GM21390 (cell line): ENCODE measurements around the gene CMTM4.
"Not testable (repeated sequence)": the region's sequence is repeated elsewhere in the genome, so short reads cannot be mapped to it uniquely, and the experiment has no call there.

Source experiments
- ATAC-seq: cut with Tn5 transposase; IDR thresholded peaks from one replicate; pipeline ENCODE4 v1.9.1; 2021; ENCODE audit not compliant: unreplicated experiment

The CMTM4 gene

DNA sequence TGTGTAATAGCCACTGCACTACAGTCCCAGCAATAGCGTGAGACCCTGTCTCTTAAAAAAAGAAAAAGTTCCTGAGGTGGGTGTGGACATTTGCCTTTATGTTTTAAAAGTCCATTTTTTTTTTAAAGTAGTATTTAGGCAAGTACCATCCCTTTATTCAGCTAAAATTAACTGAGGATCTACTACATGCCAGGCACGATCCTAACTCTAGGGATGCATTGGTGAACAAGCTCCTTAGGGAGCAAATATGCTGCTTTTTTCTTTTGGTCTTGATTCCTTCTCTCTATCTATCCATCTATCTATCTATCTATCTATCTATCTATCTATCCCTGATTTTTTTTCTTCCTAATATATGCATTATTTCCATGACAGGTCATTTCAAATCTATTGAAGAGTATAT lies 47.4 kb downstream of the CMTM4 start:
- no peak for ATAC-seq

DNA sequence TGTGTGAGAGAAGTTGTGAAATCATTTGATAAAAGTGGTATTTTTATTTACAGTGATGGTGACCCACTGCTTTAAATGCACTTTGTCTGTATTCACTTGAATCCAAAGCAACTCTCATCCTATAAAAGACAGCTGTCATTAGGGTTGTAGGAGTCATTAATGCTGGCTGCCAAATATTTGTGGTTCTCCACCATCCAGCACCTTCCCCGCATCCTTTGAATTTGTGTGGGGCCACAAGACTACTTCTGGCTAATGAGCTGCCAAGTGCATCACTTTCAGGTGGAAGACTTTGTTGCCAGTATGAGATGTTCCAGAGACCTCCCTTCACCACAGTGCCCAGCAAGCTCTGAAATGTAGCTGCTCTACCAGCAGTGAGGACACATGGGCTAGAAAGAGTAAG lies 48.7 kb downstream of the CMTM4 start:
- ATAC-seq, result no peak

DNA sequence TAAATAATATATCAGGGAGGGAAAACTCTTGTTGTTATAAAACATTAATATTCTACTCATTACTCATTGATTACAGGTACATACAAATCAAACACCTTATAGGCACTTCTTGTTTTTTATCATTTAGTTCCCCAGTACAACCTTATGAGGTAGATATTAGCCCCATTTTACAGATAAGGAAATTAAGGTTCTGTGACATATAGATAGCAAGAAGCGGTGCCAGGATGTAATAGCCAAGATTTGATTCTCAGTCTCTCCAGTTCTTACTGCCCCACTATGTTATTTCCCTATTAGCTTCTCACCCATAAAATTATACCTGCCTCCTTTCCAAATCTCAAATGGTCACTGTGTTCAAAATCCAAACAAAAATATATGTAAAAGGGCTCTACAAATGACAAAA lies 55.2 kb downstream of the CMTM4 start:
- ATAC-seq, result no peak

DNA sequence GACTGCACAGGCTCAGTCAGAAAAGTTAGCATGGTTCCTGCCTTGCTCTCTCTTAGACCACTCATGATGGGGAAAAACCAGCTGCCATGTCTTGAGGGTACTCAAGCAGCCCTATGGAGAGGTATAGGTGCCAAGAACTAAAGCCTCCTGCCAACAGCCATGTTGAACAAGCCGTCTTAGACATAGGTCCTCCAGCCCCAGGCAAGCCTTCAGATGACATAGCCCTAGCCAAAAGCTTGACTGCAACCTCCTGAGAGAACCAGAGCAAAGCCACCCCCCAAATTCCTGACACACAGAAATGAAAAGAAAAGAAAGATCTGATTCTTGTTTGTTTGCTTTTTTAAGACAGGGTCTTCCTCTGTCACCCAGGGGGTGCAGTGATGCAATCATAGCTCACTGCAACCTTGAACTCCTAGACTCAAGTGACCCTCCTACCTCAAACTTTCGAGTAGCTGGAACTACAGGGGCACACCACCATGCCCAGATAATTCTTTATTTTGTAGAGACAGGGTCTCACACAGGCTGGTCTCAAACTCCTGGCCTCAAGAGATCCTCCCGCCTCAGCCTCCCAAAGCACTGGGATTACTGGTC lies 55.7 kb downstream of the CMTM4 start:
- ATAC-seq, result no peak

DNA sequence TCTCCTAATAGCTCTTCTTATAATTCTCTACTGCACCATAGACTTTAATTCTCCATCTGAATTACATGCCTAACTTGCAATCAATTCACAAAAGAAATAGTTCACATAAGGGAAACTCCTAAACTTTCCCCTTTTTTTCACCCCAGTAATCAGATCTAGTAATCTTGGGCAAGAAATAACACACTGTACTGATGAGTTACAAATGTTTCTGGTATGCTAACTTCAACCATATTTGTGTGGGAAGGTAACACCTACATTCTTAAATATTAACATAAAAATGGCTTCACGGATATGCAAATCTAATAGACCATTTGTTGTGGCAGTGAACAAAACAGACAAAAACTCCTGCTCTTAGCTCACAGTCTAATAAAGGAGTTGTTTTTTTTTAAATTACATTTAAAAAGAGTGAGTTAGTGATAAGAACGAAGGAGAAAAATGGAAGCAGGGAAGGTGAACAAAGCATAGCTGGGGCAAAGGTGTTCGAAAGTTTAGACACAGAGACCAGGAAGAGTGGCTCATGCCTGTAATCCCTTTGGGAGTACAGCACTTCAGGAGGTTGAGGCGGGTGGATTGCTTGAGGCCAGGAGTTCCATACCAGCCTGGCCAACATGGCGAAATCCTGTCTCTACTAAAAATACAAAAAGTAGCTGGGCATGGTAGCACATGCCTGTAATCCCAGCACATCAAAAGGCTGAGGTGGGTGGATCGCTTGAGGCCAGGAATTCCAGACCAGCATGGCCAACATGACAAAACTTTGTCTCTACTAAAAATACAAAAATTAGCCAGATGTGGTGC lies 57.3 kb downstream of the CMTM4 start:
- no peak for ATAC-seq

DNA sequence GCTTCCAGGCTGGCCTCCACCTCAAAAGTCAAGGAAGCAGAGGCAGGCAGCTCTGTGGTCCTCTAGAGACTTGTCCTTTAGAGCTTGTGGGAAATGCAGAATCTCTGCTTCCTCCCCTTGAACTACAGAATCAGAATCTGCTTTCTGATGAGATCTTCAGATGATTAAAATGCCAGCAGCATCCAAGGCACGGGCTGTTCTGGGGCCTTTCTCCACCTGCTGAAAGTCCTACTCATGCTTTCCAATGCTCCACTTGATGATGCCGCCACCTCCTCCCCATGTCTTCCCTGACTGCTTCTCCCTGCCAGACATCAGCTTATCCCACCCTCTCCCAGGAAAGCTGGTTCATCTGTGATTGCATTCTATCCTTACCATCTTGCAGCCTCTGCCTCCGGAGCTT lies 58.7 kb downstream of the CMTM4 start:
- no peak for ATAC-seq

DNA sequence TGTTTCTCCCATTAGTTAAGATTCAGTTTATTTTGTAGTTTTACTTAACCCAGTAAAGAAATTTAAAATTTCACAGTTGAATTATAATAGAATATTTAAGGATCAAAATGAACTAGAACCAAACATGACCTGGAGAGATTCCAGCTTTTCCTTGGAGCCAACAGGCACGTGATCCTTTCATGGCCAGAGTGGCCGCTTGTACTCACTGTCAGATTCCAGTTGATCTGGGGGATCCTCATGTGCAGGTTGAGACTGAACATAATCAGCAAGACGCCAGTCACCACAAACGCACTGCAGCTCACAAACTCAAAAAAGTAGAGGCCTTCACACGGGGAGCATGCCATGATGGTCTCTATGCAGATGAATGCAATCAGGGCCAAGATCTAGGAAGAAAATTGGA lies 60.3 kb downstream of the CMTM4 start:
- no peak for ATAC-seq

DNA sequence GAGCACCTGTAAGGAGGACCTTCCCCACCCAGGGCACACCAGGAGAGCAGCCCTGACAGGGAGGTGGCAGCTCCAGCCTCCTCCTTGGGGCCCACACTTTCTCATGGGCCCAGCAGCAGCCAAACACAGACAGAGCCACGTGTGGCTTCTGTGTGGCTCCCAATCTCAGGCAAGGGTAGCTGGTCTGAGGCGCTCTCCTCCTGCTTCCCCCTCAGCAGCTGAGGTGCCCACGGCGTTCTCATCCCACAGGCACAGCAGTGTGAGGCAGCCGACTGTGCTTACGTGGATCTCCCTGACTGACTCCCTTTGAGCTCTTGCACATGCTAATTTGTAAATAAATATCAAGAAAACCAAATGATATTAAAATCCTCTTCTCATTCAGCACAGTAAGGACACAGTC lies 61.1 kb downstream of the CMTM4 start:
- no peak for ATAC-seq

DNA sequence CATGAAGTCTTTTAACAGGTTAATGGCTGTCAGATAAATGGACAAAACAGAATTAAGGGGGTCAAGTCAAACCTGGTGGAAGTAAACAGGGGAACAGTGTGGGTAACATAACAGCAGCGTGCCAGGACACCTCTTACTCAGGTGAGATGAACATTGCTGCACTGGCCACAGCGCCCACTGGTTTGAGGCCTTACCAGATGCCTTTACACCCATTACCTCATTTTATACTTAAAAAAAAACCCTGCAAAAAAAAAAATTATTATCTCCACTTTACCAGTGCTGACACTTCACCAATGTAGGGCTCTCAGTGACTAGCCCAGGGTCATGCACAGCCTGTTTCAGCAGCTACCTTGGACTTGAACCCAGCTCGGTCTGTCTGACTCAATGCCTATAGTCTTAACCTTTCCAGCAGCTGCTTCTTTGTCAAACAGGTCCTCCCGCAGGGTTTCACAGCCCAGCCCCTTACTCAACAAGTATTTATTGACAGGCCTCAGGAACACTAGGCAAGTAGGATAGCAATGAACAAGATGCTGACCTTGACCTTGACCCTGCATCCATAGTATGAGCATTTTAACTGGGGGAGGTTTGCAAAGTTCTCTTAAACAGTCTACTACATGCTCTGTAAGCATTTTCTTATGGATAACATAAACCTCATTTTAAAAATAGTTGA lies 61.9 kb downstream of the CMTM4 start:
- no peak for ATAC-seq

DNA sequence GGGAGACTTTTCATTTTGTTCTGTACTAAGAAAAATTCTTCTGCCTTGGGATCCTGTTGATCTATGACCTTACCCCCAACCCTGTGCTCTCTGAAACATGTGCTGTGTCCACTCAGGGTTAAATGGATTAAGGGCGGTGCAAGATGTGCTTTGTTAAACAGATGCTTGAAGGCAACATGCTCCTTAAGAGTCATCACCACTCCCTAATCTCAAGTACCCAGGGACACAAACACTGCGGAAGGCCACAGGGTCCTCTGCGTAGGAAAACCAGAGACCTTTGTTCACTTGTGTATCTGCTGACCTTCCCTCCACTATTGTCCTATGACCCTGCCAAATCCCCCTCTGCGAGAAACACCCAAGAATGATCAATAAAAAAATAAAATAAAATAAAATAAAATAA lies 65.0 kb downstream of the CMTM4 start:
- not testable (repeated sequence) for ATAC-seq

DNA sequence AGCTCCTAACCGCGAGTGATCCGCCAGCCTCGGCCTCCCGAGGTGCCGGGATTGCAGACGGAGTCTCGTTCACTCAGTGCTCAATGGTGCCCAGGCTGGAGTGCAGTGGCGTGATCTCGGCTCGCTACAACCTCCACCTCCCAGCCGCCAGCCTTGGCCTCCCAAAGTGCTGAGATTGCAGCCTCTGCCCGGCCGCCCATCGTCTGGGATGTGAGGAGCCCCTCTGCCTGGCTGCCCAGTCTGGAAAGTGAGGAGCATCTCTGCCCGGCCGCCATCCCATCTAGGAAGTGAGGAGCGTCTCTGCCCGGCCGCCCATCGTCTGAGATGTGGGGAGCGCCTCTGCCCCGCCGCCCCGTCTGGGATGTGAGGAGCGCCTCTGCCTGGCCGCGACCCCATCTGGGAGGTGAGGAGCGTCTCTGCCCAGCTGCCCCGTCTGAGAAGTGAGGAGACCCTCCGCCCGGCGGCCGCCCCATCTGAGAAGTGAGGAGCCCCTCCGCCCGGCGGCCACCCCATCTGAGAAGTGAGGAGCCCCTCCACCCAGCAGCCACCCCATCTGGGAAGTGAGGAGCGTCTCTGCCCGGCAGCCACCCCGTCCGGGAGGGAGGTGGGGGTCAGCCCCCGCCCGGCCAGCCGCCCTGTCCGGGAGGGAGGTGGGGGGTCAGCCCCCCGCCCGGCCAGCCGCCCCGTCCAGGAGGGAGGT lies 65.8 kb downstream of the CMTM4 start:
- ATAC-seq, result not testable (repeated sequence)

DNA sequence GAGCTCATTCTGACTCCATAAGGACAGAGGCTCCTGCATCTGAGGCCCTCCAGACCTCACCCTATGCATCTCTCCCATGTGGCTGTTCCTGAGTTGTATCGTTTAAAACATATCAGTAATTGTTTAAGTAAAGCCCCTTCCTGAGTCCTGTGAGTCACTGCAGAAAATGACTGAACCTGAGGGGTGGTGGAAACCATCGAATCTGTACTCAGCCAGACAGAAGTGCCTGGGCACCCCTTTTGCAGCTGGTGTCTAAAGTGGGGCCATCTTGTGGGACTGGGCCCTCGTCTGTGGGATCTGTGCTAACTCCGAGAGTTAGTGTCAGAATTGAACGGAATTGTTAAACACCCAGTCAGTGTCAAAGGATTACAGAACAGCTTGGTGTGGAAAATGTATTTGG lies 66.7 kb downstream of the CMTM4 start:
- no peak for ATAC-seq

DNA sequence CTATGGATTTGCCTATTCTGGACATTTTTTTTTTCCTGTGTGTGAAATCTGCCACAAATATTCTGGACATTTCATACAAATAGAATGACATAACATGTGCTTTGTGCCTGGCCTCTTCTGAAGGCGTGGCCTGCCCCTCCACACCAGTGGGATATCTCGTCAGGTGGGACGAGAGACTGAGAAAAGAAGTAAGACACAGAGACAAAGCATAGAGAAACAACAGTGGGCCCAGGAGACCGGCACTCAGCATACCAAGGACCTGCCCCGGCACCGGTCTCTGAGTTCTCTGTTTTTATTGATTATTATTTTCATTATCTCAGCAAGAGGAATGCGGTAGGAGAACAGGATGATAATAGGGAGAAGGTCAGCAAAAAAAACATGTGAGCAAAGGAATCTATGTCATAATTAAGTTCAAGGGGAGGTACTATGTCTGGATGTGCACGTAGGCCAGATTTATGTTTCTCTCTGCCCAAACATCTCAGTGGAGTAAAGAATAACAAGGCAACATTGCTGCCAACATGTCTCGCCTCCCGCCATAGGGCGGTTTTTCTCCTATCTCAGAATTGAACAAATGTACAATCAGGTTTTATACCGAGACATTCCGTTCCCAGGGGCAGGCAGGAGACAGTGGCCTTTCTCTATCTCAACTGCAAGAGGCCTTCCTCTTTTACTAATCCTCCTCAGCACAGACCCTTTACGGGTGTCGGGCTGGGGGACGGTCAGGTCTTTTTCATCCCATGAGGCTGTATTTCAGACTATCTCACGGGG lies 68.7 kb downstream of the CMTM4 start:
- ATAC-seq, result not testable (repeated sequence)

DNA sequence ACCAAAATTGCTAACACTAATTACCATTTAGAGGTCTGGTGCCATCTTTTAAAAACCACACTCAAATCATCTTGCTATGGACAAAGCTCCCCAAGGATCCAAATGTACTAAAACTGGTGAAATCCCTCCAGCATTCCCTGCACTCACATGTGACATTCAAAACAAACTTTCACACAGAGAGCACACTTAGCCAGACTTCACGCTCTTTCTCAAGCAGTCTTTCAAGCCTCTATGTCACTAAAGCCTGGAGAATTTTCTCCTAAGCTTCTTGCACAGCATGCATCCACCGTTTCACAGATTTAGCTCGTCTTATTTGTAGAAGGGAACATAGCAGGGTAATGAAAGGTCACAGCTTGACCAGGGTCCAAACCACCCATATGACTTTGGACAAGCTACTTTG lies 72.8 kb downstream of the CMTM4 start:
- no peak for ATAC-seq

DNA sequence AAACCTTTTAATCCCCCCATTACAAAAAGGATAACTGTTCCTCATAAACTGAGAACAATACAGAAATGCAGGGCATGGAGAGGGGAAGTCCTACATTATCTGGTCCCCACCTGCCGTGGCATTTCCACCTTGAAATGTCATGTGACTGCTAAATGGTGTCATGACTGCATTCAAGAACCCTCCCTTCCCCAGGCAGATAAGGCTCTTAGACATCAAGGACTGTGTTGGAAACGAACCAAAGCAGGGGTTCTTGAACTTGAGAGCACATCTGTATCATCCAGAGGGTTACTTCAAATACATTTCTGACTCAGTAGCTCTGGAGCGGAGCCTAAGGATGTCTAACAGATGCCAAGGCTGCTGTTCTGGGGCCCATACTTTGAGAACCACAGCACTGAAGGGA lies 73.7 kb downstream of the CMTM4 start:
- no peak for ATAC-seq

DNA sequence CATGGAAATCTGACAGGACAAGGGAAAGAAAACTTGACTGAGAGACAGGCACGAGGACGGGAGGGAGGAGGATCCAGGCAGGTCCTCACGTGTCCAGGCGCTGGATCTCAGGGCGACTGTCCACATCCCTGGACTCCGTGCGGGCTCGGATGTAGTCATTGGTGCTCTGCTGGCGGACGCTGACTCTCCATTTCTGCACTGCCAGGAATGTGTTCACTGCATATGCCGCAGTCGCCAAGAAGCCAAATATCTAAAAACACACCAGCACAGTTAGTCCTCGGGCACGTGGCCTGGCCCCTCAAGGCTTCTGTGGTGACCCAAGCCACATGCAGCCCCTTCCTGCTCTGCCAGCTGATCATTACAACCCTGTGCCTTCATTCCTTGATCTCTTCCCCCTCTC lies 74.6 kb downstream of the CMTM4 start:
- no peak for ATAC-seq

DNA sequence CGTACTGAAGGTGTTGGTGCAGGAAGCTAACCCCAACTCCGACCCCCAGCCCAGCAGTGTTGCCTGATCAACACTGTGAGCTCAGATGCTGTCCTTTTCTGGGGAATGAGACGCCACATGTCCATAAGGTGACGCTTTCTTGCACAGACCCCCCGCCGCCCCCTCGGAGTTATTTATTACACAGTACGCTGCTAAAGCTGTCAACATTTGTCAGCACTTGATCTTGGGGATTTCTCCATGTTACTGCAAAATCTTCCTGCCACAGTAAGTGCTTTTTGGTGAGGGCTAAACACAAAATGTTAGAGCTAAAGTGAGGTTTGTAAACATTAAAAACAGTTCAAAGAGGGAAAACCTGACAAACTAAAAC lies 76.1 kb downstream of the CMTM4 start:
- no peak for ATAC-seq

DNA sequence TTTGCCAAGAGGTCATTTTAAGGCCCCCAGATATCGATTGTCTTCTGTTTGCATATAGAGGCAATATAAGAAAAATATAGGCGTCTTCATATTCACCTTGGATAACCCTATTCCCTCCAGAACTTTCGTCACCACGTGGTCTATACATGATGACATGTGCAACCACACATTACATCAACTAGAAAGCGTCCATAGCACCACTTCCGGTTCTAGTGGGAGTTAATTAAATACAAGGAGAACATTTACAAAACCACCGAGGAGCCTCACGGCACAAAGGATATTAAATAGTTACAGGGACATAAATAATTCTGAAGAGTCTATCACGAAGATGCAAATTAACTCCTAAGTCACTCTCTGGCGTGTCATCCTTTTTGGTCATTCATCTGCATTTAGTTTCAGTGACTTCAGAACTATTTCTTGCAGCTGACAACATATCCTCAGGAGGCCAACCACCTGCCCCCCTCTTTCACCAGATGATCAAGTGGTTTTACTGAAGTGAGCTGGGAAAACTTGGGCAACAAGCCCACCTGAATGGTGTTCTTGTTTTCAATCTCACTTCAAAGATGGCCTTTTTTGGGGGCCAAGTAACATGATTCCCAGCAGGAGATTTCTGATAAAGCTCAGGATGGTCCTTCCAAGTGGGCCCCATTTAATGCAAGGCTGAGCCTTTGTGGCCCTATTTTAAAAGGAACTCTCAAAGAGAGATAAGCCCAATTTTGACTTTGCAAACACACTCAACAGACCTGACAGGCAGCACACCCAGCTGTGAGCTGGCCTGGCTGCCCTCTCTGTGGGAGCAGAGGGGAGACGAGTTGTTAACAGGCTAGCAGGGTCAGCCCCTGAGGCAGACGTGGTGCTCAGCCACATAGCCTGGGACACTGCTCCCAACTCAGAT lies 76.8 kb downstream of the CMTM4 start:
- no peak for ATAC-seq

DNA sequence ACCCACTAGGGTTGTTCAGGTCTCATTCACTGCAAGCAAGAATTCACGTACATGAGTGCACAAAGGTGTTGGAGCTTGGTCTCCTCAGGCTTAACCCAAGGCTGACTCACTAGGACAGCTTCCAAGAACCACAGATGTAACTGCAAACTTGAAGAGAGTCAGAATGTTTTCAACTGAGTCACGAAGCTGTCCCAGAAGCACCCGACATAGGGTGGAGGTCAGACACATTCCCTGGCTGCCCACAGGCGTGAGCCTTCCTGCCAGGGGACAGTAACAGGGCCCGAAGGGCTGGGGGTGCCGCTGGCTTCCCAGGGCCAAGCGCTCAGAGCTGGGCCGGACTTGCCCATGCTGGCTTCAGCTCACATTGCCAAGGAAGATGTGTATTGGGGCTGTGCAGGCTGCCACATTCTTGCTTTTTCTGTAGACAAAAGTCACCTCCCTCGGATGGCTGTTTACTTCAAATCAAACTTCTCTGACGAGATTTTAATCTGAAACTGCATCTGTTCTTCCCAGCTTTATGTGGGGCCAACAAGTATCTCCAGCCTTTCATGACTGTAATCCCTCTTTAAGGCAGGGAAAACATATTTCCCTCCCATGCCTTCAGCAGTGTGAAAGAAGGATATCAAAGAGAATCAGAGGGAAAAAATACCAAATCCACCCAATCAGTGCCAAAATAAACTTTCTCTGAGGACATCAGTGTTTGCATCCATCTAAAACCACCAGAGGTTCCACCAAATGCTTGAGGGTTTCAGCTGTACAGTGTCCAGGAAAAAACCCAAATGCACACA lies 77.8 kb downstream of the CMTM4 start:
- ATAC-seq, result no peak
